ENCODE results near the gene TBC1D10A. TPM values are rescaled to one million over a fixed set of nuclear protein-coding genes. Genes with fewer than 3 reads are reported as not detected.

Gene TBC1D10A
- total and polyA plus RNA-seq, 2 experiments from 2014 or later, result 3.3 to 8.8 TPM

GRCh38 chr22:30247561-30247960 is 79.2 kb downstream of the TBC1D10A start (continued):
- TF ChIP-seq ZNF462 (CRISPR knock-in tag; IDR thresholded peaks at IDR 0.05), result no peak

- Mint-ChIP-seq H3K36me3 (ENCODE audit: low read depth) (peaks cover 20% of the 10 kb centered on the region), H3K27ac (no peak overlapping the region), H3K4me1 (peaks cover 30% of the 10 kb centered on the region), H3K9me3 (no peaks in the 10 kb centered on the region), H3K27me3 (ENCODE audit: insufficient read depth, low read depth, poor library complexity) (peaks cover 14% of the 10 kb centered on the region), H3K4me3 (peak overlapping the region; percentile 87)
- no peaks in the 10 kb centered on the region for H3F3A ChIP-seq (replicated peaks; ENCODE audit: low read depth)
- H3K36me3 ChIP-seq (ENCODE audit: insufficient read depth), result no peaks in the 10 kb centered on the region
- H3K27me3 ChIP-seq (ENCODE audit: insufficient read depth), result no peaks in the 10 kb centered on the region
- H3K9me2 ChIP-seq (ENCODE audit: insufficient read depth), result no peaks in the 10 kb centered on the region
- no peak for ATAC-seq
- peak overlapping the region; percentile 99 for H3K4me2 ChIP-seq
- H3K27ac ChIP-seq (ENCODE audit: low read depth), result no peak overlapping the region
- peak overlapping the region; percentile 93 for H3K4me3 ChIP-seq
- no peaks in the 10 kb centered on the region for H3K79me2 ChIP-seq (replicated peaks; ENCODE audit: insufficient read depth)
- no peak for DNase-seq (ENCODE audit: low spot score)
- H4K20me1 ChIP-seq (replicated peaks; ENCODE audit: insufficient read depth), result no peaks in the 10 kb centered on the region
- TF ChIP-seq EZH2phosphoT487 (IDR thresholded peaks at IDR 0.05; ENCODE audit: unreplicated experiment) (no peak), CTCF (conservative IDR thresholded peaks at IDR 0.05; ENCODE audit: low read depth in 2 of 2) (no peak), CREB1 (CRISPR knock-in tag; IDR thresholded peaks at IDR 0.05; ENCODE audit: low read depth) (no peak), ETS1 (IDR thresholded peaks at IDR 0.05) (no peak), POLR2AphosphoS5 (IDR thresholded peaks at IDR 0.05; ENCODE audit: low read depth) (no peak), EZH2 (IDR thresholded peaks at IDR 0.05; ENCODE audit: low read depth, unreplicated experiment) (no peak)
- peaks cover 12% of the 10 kb centered on the region for H3K4me1 ChIP-seq (ENCODE audit: insufficient read depth)
- peak overlapping the region; percentile 90 for H2AFZ ChIP-seq
Observed at GRCh38 chr22:30246814-30247376, 79.8 kb downstream of the TBC1D10A start.
